Smooth muscle cell (in vitro differentiated cells): Measurements from ENCODE around the gene GPR141. TPM values are rescaled to one million over a fixed set of nuclear protein-coding genes. Genes with fewer than 3 reads are reported as not detected.

Experiments used
- DNase-seq: peaks from one replicate; lab custom pipeline; 2025; ENCODE audit not compliant: unreplicated experiment; lab: John Stamatoyannopoulos, UW
- H2AFZ ChIP-seq: fragments of 200-600 bp; sonication (generic); 2 replicates; pipeline ENCODE4 v1.6.0; 2016; ENCODE audit warnings: antibody characterized with exemption, low read depth, mild to moderate bottlenecking
- H3F3A ChIP-seq: fragments of 200-600 bp; sonication (generic); 2 replicates; pipeline ENCODE4 v1.6.0; 2017; ENCODE audit warnings: antibody characterized with exemption, low read depth
- H3K27ac ChIP-seq: fragments of 200-600 bp; sonication (generic); 2 replicates; pipeline ENCODE4 v1.5.1; 2016; ENCODE audit warnings: low read depth, mild to moderate bottlenecking
- H3K27me3 ChIP-seq: fragments of 200-600 bp; sonication (generic); 2 replicates; pipeline ENCODE4 v1.6.1; 2016; ENCODE audit warnings: low read depth, mild to moderate bottlenecking
- H3K36me3 ChIP-seq: fragments of 200-600 bp; sonication (generic); 2 replicates; pipeline ENCODE4 v1.5.1; 2016; ENCODE audit warnings: low read depth
- H3K4me1 ChIP-seq: fragments of 200-600 bp; sonication (generic); 2 replicates; pipeline ENCODE4 v1.5.1; 2016; ENCODE audit warnings: low read depth
- H3K4me2 ChIP-seq: fragments of 200-600 bp; sonication (generic); 2 replicates; pipeline ENCODE4 v1.6.0; 2016; ENCODE audit warnings: mild to moderate bottlenecking
- H3K4me3 ChIP-seq: fragments of 200-600 bp; sonication (generic); 2 replicates; pipeline ENCODE4 v1.5.1; 2016; ENCODE audit warnings: mild to moderate bottlenecking
- H3K79me2 ChIP-seq: fragments of 200-600 bp; sonication (generic); 2 replicates; pipeline ENCODE4 v1.6.0; 2016; ENCODE audit warnings: low read depth, mild to moderate bottlenecking
- H3K9ac ChIP-seq: fragments of 200-600 bp; sonication (generic); 2 replicates; pipeline ENCODE4 v1.6.0; 2016; ENCODE audit warnings: low read depth
- H3K9me3 ChIP-seq: fragments of 200-600 bp; sonication (generic); replicated peaks from 2 replicates; pipeline ENCODE4 v1.5.1; 2016; ENCODE audit warnings: low read depth
- H4K20me1 ChIP-seq: fragments of 200-600 bp; sonication (generic); 2 replicates; pipeline ENCODE4 v1.6.0; 2016; ENCODE audit warnings: low read depth
- WGBS: methylation state at CpG from one replicate; pipeline ENCODE4 v1.1.7; 2016; ENCODE audit warnings: low lambda C conversion rate; 5-methylcytosine and 5-hydroxymethylcytosine counted together
- polyA plus RNA-seq: library from polyadenylated mRNA; unstranded; fragments of >200 nt; fragmentation: Nextera tagmentation; extraction: Ambion mirVana; gene quantifications from 2 replicates; pipeline ENCODE4 v1.2.1, GENCODE V29; 2016
- total RNA-seq: library from RNA; depleted of rRNA; stranded (reverse); fragments of >200 nt; gene quantifications from 2 replicates; pipeline ENCODE4 v1.2.3, GENCODE V29; 2014
- TF ChIP-seq, protein P1 (sequence below): fragments of 200-600 bp; sonication (generic); IDR thresholded peaks from 2 replicates; pipeline ENCODE4 v1.5.1; 2017; ENCODE audit warnings: borderline replicate concordance, mild to moderate bottlenecking, antibody characterized with exemption; ENCODE audit not compliant: insufficient read depth, poor library complexity, severe bottlenecking

Gene GPR141
- total and polyA plus RNA-seq, 2 experiments from 2014 or later: 2.5 TPM; not detected in 1

DNA sequence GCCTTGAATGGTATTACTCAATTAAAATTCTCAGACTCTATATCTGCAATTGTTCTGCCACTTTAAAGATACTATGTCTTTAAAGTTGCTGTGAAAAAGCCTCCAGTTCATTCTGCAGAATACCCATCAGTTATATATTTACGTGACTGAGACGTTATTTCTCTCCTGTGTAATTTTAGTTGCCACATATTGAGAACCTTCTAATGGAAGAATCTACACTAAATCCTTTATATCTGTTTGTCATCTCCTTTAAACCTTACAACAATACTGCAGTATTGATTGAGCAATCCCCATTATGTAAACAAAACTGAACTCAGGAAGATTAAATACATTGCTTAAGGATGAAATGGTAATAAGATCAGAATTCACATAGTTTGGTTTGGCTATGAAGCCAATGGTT, 30.0 kb downstream of the GPR141 start:
- H3K36me3 ChIP-seq: no peaks in the 10 kb centered on the region
- H3K4me2 ChIP-seq: no peak overlapping the region
- WGBS: 65% methylated on average over 2 of the region's 2 CpGs

DNA sequence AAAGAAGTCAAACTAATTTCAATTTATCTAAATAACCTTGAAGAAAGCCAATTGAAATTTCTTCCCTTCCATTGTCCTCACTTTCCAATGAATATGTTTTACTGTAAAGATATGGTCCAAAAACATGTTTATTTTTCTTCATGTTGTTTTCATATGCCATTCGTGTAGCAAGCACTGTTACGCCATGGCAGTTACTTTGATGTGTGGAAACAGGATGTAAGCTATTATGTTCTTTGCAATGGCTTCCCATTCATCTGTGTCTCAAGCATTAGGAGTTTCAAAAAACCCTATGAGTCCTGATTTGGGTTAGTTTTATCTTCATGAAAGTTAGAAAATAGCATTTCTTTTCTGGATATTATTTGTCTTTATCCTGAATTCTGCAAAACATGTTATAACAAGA, 31.0 kb downstream of the GPR141 start:
- Histone ChIP-seq H3K27ac (no peak overlapping the region), H3K36me3 (no peaks in the 10 kb centered on the region), H3F3A (no peaks in the 10 kb centered on the region), H2AFZ (no peak overlapping the region), H3K9me3 (no peaks in the 10 kb centered on the region), H3K4me1 (no peaks in the 10 kb centered on the region), H3K9ac (no peak overlapping the region), H4K20me1 (no peaks in the 10 kb centered on the region), H3K4me3 (no peak overlapping the region), H3K27me3 (no peaks in the 10 kb centered on the region), H3K4me2 (no peak overlapping the region), H3K79me2 (no peaks in the 10 kb centered on the region)
- TF ChIP-seq, protein P1, sequence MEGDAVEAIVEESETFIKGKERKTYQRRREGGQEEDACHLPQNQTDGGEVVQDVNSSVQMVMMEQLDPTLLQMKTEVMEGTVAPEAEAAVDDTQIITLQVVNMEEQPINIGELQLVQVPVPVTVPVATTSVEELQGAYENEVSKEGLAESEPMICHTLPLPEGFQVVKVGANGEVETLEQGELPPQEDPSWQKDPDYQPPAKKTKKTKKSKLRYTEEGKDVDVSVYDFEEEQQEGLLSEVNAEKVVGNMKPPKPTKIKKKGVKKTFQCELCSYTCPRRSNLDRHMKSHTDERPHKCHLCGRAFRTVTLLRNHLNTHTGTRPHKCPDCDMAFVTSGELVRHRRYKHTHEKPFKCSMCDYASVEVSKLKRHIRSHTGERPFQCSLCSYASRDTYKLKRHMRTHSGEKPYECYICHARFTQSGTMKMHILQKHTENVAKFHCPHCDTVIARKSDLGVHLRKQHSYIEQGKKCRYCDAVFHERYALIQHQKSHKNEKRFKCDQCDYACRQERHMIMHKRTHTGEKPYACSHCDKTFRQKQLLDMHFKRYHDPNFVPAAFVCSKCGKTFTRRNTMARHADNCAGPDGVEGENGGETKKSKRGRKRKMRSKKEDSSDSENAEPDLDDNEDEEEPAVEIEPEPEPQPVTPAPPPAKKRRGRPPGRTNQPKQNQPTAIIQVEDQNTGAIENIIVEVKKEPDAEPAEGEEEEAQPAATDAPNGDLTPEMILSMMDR: no peak
- WGBS: 90% methylated on average over 2 of the region's 2 CpGs
- DNase-seq: no peak

More for the DNA sequence above, 30.0 kb downstream of the GPR141 start:
- Histone ChIP-seq H3K9me3 (no peaks in the 10 kb centered on the region), H3K27me3 (no peaks in the 10 kb centered on the region), H3F3A (no peaks in the 10 kb centered on the region), H3K79me2 (no peaks in the 10 kb centered on the region), H3K4me3 (no peak overlapping the region), H3K4me1 (no peaks in the 10 kb centered on the region), H3K27ac (no peak overlapping the region), H4K20me1 (no peaks in the 10 kb centered on the region), H2AFZ (no peak overlapping the region), H3K9ac (no peak overlapping the region)
- TF ChIP-seq, protein P1: no peak
- no peak for DNase-seq

DNA sequence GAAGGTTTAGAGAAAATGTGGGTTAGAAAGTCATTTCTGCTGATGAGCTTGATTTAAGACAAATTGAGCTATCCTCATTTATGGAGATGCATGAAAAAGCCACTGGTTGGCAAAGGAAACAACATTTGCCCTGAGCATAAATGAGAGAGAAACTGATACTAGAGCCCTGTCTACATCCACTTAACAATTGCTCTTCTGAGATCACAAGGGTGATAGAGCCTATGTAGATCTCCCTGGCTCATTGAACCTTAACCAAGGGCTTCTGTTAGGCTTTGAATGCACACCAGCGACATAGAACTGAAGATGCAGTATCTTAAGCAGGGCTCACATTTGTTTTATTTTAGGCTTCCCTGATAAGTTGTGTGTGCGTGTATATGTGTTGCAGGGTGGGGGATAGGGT, 35.0 kb downstream of the GPR141 start:
- Histone ChIP-seq H4K20me1 (no peaks in the 10 kb centered on the region), H3K4me2 (no peak overlapping the region), H3K27ac (no peak overlapping the region), H3K9me3 (no peaks in the 10 kb centered on the region), H3K4me3 (no peak overlapping the region), H3K27me3 (no peaks in the 10 kb centered on the region), H3K9ac (no peak overlapping the region), H3K4me1 (no peaks in the 10 kb centered on the region), H3F3A (no peaks in the 10 kb centered on the region), H2AFZ (no peak overlapping the region), H3K36me3 (no peaks in the 10 kb centered on the region), H3K79me2 (no peaks in the 10 kb centered on the region)
- WGBS: 92% methylated on average over 2 of the region's 2 CpGs
- no peak for DNase-seq
- TF ChIP-seq, protein P1: no peak

DNA sequence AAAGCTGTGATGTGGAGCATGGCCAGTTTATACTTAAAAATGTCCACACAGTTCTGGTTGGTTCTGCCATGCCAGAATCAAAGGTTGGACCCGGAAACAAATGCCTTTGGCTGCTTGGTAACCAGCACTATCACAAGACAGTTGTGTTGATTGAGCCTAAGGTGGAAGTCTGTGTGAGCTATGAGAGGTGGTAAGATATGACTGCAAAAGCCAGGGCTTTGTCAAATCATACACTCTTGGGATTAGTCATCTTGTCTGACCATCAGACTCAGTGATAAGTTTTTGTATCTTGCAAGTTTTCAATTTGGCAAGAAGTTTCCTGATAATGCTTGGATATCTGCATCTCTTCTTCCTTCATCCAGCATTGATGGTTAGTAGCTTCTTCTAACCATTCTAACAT, 35.5 kb downstream of the GPR141 start:
- Histone ChIP-seq H3K79me2 (no peaks in the 10 kb centered on the region), H3K4me1 (no peaks in the 10 kb centered on the region), H3K27ac (no peak overlapping the region), H3K9ac (no peak overlapping the region), H3K9me3 (no peaks in the 10 kb centered on the region), H3K4me2 (no peak overlapping the region), H3K27me3 (no peaks in the 10 kb centered on the region), H3K36me3 (no peaks in the 10 kb centered on the region), H3F3A (no peaks in the 10 kb centered on the region), H4K20me1 (no peaks in the 10 kb centered on the region), H2AFZ (no peak overlapping the region), H3K4me3 (no peak overlapping the region)
- 86% methylated on average over 1 of the region's 1 CpG for WGBS
- DNase-seq: no peak
- TF ChIP-seq, protein P1: no peak
